HL-60 (cell line): ENCODE data around the gene SRBD1.

Experiments used
- DNase-seq, 2 experiments: peaks; one replicate each; pipeline ENCODE4 v3.0.0-alpha.2; 2010 to 2020; ENCODE audit warnings: low read depth in 1 of 2, low spot score in 1 of 2
- H3K27ac ChIP-seq: fragments of 250-450 bp; sonication (Bioruptor Pico); replicated peaks from 2 replicates; pipeline ENCODE4 v1.5.1; 2020; ENCODE audit warnings: mild to moderate bottlenecking, moderate library complexity
- H3K27me3 ChIP-seq: fragments of 250-450 bp; sonication (Bioruptor Pico); 2 replicates; pipeline ENCODE4 v1.5.1; 2021; ENCODE audit warnings: mild to moderate bottlenecking, moderate library complexity; ENCODE audit not compliant: insufficient read depth, poor library complexity, severe bottlenecking
- H3K4me3 ChIP-seq: replicated peaks from 2 replicates; pipeline ENCODE4 v1.5.1; 2011; ENCODE audit warnings: mild to moderate bottlenecking, control low read depth, low read length; ENCODE audit not compliant: insufficient read depth
- GABPA ChIP-seq: IDR thresholded peaks from 2 replicates; pipeline ENCODE4 v1.6.1; 2012; ENCODE audit warnings: low read depth
- POLR2AphosphoS5 ChIP-seq: IDR thresholded peaks from 2 replicates; pipeline ENCODE4 v1.6.1; 2012; ENCODE audit warnings: low read depth
- SPI1 ChIP-seq: IDR thresholded peaks from 2 replicates; pipeline ENCODE4 v1.6.1; 2012; ENCODE audit warnings: low read depth, mild to moderate bottlenecking, borderline replicate concordance
- TF ChIP-seq, protein P1 (sequence below): IDR thresholded peaks from one replicate; pipeline ENCODE4 v1.5.1; 2011; ENCODE audit warnings: low read length, control low read depth, inconsistent platforms; ENCODE audit not compliant: insufficient read depth
- TF ChIP-seq, protein P2 (sequence below): IDR thresholded peaks from 2 replicates; pipeline ENCODE4 v1.6.1; 2012; ENCODE audit warnings: low read depth; ENCODE audit not compliant: insufficient replicate concordance

Gene SRBD1

GRCh38 chr2:45625824-45626223 lies 14.8 kb upstream of the SRBD1 start:
- H3K27ac ChIP-seq, result no peak overlapping the region

GRCh38 chr2:45623098-45623497 lies 12.0 kb upstream of the SRBD1 start:
- no peak overlapping the region for H3K4me3 ChIP-seq
- no peak overlapping the region for H3K27ac ChIP-seq
- TF ChIP-seq SPI1 (no peak), GABPA (no peak), POLR2AphosphoS5 (no peak)
- TF ChIP-seq, protein P1, sequence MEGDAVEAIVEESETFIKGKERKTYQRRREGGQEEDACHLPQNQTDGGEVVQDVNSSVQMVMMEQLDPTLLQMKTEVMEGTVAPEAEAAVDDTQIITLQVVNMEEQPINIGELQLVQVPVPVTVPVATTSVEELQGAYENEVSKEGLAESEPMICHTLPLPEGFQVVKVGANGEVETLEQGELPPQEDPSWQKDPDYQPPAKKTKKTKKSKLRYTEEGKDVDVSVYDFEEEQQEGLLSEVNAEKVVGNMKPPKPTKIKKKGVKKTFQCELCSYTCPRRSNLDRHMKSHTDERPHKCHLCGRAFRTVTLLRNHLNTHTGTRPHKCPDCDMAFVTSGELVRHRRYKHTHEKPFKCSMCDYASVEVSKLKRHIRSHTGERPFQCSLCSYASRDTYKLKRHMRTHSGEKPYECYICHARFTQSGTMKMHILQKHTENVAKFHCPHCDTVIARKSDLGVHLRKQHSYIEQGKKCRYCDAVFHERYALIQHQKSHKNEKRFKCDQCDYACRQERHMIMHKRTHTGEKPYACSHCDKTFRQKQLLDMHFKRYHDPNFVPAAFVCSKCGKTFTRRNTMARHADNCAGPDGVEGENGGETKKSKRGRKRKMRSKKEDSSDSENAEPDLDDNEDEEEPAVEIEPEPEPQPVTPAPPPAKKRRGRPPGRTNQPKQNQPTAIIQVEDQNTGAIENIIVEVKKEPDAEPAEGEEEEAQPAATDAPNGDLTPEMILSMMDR, result no peak
- TF ChIP-seq, protein P2, sequence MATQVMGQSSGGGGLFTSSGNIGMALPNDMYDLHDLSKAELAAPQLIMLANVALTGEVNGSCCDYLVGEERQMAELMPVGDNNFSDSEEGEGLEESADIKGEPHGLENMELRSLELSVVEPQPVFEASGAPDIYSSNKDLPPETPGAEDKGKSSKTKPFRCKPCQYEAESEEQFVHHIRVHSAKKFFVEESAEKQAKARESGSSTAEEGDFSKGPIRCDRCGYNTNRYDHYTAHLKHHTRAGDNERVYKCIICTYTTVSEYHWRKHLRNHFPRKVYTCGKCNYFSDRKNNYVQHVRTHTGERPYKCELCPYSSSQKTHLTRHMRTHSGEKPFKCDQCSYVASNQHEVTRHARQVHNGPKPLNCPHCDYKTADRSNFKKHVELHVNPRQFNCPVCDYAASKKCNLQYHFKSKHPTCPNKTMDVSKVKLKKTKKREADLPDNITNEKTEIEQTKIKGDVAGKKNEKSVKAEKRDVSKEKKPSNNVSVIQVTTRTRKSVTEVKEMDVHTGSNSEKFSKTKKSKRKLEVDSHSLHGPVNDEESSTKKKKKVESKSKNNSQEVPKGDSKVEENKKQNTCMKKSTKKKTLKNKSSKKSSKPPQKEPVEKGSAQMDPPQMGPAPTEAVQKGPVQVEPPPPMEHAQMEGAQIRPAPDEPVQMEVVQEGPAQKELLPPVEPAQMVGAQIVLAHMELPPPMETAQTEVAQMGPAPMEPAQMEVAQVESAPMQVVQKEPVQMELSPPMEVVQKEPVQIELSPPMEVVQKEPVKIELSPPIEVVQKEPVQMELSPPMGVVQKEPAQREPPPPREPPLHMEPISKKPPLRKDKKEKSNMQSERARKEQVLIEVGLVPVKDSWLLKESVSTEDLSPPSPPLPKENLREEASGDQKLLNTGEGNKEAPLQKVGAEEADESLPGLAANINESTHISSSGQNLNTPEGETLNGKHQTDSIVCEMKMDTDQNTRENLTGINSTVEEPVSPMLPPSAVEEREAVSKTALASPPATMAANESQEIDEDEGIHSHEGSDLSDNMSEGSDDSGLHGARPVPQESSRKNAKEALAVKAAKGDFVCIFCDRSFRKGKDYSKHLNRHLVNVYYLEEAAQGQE, result no peak
- H3K27me3 ChIP-seq, result no peaks in the 10 kb centered on the region
- DNase-seq, result no peak

More at GRCh38 chr2:45625824-45626223, 14.8 kb upstream of the SRBD1 start:
- TF ChIP-seq, protein P1, result no peak
- DNase-seq, result no peak
- Histone ChIP-seq H3K4me3 (no peak overlapping the region), H3K27me3 (no peaks in the 10 kb centered on the region)

GRCh38 chr2:45622336-45623075 lies 11.4 kb upstream of the SRBD1 start:
- H3K4me3 ChIP-seq, result no peak overlapping the region
- H3K27ac ChIP-seq, result no peak overlapping the region
- TF ChIP-seq GABPA, result no peak
- TF ChIP-seq, protein P1, result no peak
- no peak for TF ChIP-seq SPI1
- TF ChIP-seq, protein P2, result no peak
- no peak for TF ChIP-seq POLR2AphosphoS5
- no peaks in the 10 kb centered on the region for H3K27me3 ChIP-seq
- no peak for DNase-seq

DNA sequence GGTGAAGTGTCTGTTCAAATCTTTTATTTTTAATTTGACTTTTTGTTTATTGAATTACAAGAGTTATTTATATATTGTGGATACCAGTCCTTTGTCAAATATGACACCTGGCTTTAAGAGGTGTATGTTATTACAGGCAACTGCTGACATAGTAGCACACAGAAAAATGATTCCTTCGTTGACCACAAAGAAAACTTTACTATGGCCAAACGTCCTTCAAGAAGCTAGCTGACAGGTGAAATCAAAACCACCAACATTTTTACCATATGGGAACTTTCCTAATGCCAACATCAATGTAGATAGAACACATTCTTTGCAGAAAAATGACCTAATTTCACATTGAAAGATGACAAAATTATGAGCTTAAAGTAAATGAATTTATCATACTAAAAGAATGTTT lies 6.4 kb upstream of the SRBD1 start:
- no peak for DNase-seq
- H3K4me3 ChIP-seq, result no peak overlapping the region
- H3K27me3 ChIP-seq, result no peaks in the 10 kb centered on the region
- TF ChIP-seq, protein P1, result no peak
- no peak for TF ChIP-seq SPI1
- no peak overlapping the region for H3K27ac ChIP-seq
